ENCODE results near the gene XYLT1. TPM values are rescaled to one million over a fixed set of nuclear protein-coding genes. Genes with fewer than 3 reads are reported as not detected.

XYLT1 gene
- total RNA-seq, 4 donors from 2014 or later, result 6.6 to 17.2 (median 10.0) TPM

- H3K9me3 ChIP-seq, result no peaks in the 10 kb centered on the region
Measured at GRCh38 chr16:17232487-17232886, 238.3 kb downstream of the XYLT1 start.

GRCh38 chr16:17231972-17232371, 238.8 kb downstream of the XYLT1 start:
- no peaks in the 10 kb centered on the region for H3K36me3 ChIP-seq
- H3K27me3 ChIP-seq, result no peaks in the 10 kb centered on the region
- no peak for TF ChIP-seq POLR2A (IDR thresholded peaks at IDR 0.05)
- TF ChIP-seq, protein P1, sequence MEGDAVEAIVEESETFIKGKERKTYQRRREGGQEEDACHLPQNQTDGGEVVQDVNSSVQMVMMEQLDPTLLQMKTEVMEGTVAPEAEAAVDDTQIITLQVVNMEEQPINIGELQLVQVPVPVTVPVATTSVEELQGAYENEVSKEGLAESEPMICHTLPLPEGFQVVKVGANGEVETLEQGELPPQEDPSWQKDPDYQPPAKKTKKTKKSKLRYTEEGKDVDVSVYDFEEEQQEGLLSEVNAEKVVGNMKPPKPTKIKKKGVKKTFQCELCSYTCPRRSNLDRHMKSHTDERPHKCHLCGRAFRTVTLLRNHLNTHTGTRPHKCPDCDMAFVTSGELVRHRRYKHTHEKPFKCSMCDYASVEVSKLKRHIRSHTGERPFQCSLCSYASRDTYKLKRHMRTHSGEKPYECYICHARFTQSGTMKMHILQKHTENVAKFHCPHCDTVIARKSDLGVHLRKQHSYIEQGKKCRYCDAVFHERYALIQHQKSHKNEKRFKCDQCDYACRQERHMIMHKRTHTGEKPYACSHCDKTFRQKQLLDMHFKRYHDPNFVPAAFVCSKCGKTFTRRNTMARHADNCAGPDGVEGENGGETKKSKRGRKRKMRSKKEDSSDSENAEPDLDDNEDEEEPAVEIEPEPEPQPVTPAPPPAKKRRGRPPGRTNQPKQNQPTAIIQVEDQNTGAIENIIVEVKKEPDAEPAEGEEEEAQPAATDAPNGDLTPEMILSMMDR (IDR thresholded peaks at IDR 0.05), result no peak
- no peak for DNase-seq
- H3K9me3 ChIP-seq, result no peaks in the 10 kb centered on the region
- no peak overlapping the region for H3K4me3 ChIP-seq
- intact Hi-C loops (cut with DNase I), result no loop called here
- no peak overlapping the region for H3K27ac ChIP-seq
- peaks cover 15 to 43% (median 16%) of the 10 kb centered on the region in 3 donors for H3K4me1 ChIP-seq
- 93 to 95% methylated on average over 5 of the region's 5 CpGs for WGBS, 2 donors

More at GRCh38 chr16:17232487-17232886, 238.3 kb downstream of the XYLT1 start:
- intact Hi-C loops (cut with DNase I), result no loop called here
- 93 to 95% methylated on average over 6 of the region's 6 CpGs for WGBS, 2 donors
- no peak for DNase-seq
- H3K27me3 ChIP-seq, result no peaks in the 10 kb centered on the region
- H3K4me1 ChIP-seq, result peaks cover 15 to 38% (median 15%) of the 10 kb centered on the region in 3 donors
- no peak for TF ChIP-seq POLR2A (IDR thresholded peaks at IDR 0.05)
- TF ChIP-seq, protein P1 (IDR thresholded peaks at IDR 0.05), result no peak
- H3K4me3 ChIP-seq, result no peak overlapping the region
- no peak overlapping the region for H3K27ac ChIP-seq
- H3K36me3 ChIP-seq, result no peaks in the 10 kb centered on the region

DNA sequence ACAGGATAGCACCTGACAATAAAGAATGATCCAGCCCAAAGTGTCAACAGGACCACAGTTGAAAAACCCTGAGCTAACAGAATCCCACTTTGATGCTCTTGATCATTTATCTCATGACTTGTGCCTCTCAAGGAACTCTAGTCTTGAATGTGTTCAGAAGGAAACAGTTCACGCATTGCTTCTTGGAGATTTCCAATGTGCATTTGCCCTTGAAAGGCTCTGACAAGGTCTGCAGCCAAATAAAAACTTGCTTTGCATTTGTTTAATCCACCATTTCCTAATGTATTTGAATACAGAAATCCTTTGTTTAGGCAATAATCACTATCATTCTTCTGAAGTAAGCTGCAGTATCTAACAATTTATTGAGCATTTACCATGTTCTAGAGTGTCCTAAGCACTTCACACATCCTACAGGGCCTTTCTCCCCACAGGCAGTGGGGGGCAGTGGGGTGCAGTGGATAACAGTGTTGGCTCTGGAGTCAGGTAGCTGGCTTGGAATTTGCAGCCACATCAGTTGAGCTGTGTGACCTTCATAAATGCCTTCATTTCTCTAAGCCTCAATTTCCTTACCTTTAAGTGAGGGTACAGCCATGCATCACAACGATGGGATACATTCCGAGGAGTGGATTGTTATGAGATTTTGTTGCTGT, 239.7 kb downstream of the XYLT1 start:
- intact Hi-C loops (cut with DNase I), result no loop called here
- Histone ChIP-seq H3K27me3 (no peaks in the 10 kb centered on the region), H3K36me3 (no peaks in the 10 kb centered on the region), H3K4me3 (no peak overlapping the region), H3K27ac (no peak overlapping the region), H3K9me3 (no peaks in the 10 kb centered on the region), H3K4me1 (peaks cover 15 to 51% (median 16%) of the 10 kb centered on the region in 3 donors)
- WGBS, 2 donors, result 100% methylated on average over 2 to 3 of the region's 3 CpGs
- DNase-seq, result no peak
- TF ChIP-seq POLR2A (IDR thresholded peaks at IDR 0.05), result no peak
- TF ChIP-seq, protein P1 (IDR thresholded peaks at IDR 0.05), result no peak

DNA sequence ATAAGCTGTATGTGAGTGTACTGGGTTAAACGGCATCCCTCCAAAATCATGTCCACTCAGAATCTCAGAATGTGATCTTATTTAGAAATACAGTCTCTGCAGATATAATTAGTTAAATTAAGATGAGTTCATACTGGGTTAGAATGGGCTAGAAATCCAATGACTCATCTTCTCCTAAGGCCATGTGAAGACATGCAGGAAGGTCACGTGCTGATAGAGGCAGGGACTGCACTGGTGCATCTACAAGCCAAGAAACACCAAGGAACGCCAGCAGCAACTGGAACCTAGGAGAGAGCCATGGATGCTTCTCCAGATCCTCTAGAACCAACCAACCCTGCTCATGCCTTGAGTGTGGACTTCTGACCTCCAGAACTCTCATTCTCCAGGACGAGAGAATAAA, 241.0 kb downstream of the XYLT1 start:
- H3K27me3 ChIP-seq, result no peaks in the 10 kb centered on the region
- H3K36me3 ChIP-seq, result no peaks in the 10 kb centered on the region
- intact Hi-C loops (cut with DNase I), result loop anchor here (10.0 kb wide), 1 partner anchor 245 kb away; the partner anchor contains the start of gene XYLT1
- DNase-seq, result no peak
- H3K9me3 ChIP-seq, result no peaks in the 10 kb centered on the region
- TF ChIP-seq POLR2A (IDR thresholded peaks at IDR 0.05), result no peak
- TF ChIP-seq, protein P1 (IDR thresholded peaks at IDR 0.05), result no peak
- H3K4me3 ChIP-seq, result no peak overlapping the region
- 40 to 45% methylated on average over 3 to 4 of the region's 4 CpGs for WGBS, 2 donors
- no peak overlapping the region for H3K27ac ChIP-seq
- peaks cover 16 to 64% (median 25%) of the 10 kb centered on the region in 3 donors for H3K4me1 ChIP-seq

DNA sequence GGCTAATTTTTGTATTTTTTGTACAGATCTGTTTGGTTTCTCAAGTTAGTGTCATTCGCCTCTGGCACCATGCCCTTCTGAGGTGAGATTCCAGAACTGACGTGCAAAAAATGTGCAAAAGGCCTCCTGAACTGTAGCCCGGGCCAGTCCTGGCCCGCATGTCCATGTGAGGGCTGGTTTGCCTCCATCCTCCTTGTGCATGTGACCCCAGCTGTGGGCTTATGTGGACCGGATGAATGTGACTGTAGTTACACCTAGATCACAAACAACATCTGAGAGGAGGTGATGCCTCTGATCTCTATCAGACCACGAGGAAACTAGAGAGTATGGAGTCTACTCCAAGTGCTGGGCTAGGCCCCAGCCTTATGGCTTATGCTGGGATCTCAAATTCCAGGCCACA, 241.6 kb downstream of the XYLT1 start:
- Histone ChIP-seq H3K4me3 (no peak overlapping the region), H3K9me3 (no peaks in the 10 kb centered on the region), H3K27ac (no peak overlapping the region), H3K4me1 (peaks cover 22 to 71% (median 31%) of the 10 kb centered on the region in 3 donors), H3K27me3 (no peaks in the 10 kb centered on the region), H3K36me3 (no peaks in the 10 kb centered on the region)
- TF ChIP-seq, protein P1 (IDR thresholded peaks at IDR 0.05), result no peak
- no peak for TF ChIP-seq POLR2A (IDR thresholded peaks at IDR 0.05)
- intact Hi-C loops (cut with DNase I), result loop anchor here (10.0 kb wide), 1 partner anchor 246 kb away; the partner anchor contains the start of gene XYLT1
- 67 to 74% methylated on average over 4 of the region's 6 CpGs for WGBS, 2 donors
- no peak for DNase-seq

Measured in esophagus squamous epithelium (tissue), 5 donors.